C4-2B (cell line): ENCODE measurements around the gene ATG9B.

Source experiments
- ZFX ChIP-seq: fragments of 450-650 bp; IDR thresholded peaks from 2 replicates; pipeline ENCODE4 v1.6.1; 2017
- TF ChIP-seq, protein P1 (sequence below): fragments of 450-650 bp; conservative IDR thresholded peaks from 2 replicates; pipeline ENCODE4 v1.5.1; 2017; ENCODE audit warnings: mild to moderate bottlenecking

DNA sequence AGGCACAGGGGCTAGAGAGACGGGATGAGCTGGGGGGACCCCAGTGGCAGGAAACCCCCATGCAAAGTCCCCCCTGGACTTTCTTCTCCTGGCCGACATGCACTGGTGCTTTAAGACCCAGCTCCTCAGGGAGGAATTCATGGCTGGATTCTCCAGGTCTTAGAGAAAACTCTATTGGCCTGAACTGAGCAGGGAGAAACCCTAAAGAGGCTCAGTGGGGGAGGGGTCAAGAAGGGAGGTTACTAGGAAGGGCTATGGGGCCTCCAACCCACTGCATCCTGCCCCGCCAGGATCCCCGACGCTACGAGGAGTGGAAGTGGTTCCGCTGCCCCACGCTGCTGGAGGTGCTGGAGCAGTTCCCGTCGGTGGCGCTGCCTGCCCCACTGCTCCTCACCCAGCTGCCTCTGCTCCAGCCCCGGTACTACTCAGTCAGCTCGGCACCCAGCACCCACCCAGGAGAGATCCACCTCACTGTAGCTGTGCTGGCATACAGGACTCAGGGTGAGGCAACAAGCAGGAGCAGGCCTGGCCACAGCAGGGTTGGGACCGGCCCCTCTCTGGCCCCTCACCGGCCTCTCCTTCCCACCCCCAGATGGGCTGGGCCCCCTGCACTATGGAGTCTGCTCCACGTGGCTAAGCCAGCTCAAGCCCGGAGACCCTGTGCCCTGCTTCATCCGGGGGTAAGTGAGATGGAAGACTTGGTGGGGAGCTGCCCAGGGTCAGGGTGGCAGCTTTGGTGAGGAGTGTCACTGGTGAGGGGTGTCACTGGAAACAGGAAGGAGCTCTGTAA is 13.8 kb downstream of the ATG9B start:
- TF ChIP-seq, protein P1, sequence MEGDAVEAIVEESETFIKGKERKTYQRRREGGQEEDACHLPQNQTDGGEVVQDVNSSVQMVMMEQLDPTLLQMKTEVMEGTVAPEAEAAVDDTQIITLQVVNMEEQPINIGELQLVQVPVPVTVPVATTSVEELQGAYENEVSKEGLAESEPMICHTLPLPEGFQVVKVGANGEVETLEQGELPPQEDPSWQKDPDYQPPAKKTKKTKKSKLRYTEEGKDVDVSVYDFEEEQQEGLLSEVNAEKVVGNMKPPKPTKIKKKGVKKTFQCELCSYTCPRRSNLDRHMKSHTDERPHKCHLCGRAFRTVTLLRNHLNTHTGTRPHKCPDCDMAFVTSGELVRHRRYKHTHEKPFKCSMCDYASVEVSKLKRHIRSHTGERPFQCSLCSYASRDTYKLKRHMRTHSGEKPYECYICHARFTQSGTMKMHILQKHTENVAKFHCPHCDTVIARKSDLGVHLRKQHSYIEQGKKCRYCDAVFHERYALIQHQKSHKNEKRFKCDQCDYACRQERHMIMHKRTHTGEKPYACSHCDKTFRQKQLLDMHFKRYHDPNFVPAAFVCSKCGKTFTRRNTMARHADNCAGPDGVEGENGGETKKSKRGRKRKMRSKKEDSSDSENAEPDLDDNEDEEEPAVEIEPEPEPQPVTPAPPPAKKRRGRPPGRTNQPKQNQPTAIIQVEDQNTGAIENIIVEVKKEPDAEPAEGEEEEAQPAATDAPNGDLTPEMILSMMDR, result no peak
- no peak for TF ChIP-seq ZFX
